Measurements from ENCODE around the gene IGF2R. TPM values are rescaled to one million over a fixed set of nuclear protein-coding genes. Genes with fewer than 3 reads are reported as not detected.

Gene IGF2R
- polyA plus RNA-seq, 1 donor (not counting 4 experiments of a cell fraction or from before 2014, with no cell fraction given) = 40.9 TPM

GRCh38 chr6:159953091-159953601, 15.7 kb upstream of the IGF2R start:
- no peaks in the 10 kb centered on the region for H3K4me1 ChIP-seq (ENCODE audit: control insufficient read depth, extremely low read depth, insufficient read depth, low read length)
- H2AFZ ChIP-seq (ENCODE audit: control insufficient read depth, low read length) = no peak overlapping the region
- no peak overlapping the region for H3K4me2 ChIP-seq (ENCODE audit: control insufficient read depth, extremely low read depth, insufficient read depth, low read depth, low read length)
- dilution Hi-C loops (cut with MboI; ENCODE audit: extremely low pct_ligation_motif_present, low sequenced_read_pairs) = no loop called here
- H3K36me3 ChIP-seq (ENCODE audit: control insufficient read depth in 2 of 2, extremely low read depth in 1 of 2, insufficient read depth in 2 of 2, low read length in 2 of 2) = no peaks in the 10 kb centered on the region
- FAIRE-seq (no peak), DNase-seq (ENCODE audit: low read depth, low spot score) (no peak)
- H3K79me2 ChIP-seq (ENCODE audit: control insufficient read depth, insufficient read depth, low read length) = no peaks in the 10 kb centered on the region
- no peak for TF ChIP-seq EZH2 (IDR thresholded peaks at IDR 0.05; ENCODE audit: low read length)
- TF ChIP-seq, protein P1, sequence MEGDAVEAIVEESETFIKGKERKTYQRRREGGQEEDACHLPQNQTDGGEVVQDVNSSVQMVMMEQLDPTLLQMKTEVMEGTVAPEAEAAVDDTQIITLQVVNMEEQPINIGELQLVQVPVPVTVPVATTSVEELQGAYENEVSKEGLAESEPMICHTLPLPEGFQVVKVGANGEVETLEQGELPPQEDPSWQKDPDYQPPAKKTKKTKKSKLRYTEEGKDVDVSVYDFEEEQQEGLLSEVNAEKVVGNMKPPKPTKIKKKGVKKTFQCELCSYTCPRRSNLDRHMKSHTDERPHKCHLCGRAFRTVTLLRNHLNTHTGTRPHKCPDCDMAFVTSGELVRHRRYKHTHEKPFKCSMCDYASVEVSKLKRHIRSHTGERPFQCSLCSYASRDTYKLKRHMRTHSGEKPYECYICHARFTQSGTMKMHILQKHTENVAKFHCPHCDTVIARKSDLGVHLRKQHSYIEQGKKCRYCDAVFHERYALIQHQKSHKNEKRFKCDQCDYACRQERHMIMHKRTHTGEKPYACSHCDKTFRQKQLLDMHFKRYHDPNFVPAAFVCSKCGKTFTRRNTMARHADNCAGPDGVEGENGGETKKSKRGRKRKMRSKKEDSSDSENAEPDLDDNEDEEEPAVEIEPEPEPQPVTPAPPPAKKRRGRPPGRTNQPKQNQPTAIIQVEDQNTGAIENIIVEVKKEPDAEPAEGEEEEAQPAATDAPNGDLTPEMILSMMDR (optimal IDR thresholded peaks at IDR 0.05 in 1 of 3, IDR thresholded peaks at IDR 0.05 in 1 of 3, conservative IDR thresholded peaks at IDR 0.05 in 1 of 3; ENCODE audit: extremely low read depth in 1 of 3, insufficient read depth in 2 of 3, low read length in 3 of 3) = no peak
- H3K4me3 ChIP-seq (ENCODE audit: control insufficient read depth in 2 of 3, extremely low read depth in 1 of 3, insufficient read depth in 2 of 3, low read depth in 1 of 3, low read length in 3 of 3) = no peak overlapping the region
- H3K9me1 ChIP-seq (ENCODE audit: control insufficient read depth, extremely low read depth, insufficient read depth, low read length) = no peaks in the 10 kb centered on the region
- H3K9ac ChIP-seq (ENCODE audit: control insufficient read depth, extremely low read depth, insufficient read depth, low read length) = no peak overlapping the region
- no peak overlapping the region for H3K27ac ChIP-seq (ENCODE audit: control insufficient read depth, insufficient read depth, low read length)
- H3K27me3 ChIP-seq (ENCODE audit: control insufficient read depth, extremely low read depth, insufficient read depth, low read length) = no peaks in the 10 kb centered on the region
- no peaks in the 10 kb centered on the region for H3K9me3 ChIP-seq (ENCODE audit: control insufficient read depth, low read depth, low read length)
- H4K20me1 ChIP-seq (ENCODE audit: control insufficient read depth, extremely low read depth, insufficient read depth, low read length) = no peaks in the 10 kb centered on the region

DNA sequence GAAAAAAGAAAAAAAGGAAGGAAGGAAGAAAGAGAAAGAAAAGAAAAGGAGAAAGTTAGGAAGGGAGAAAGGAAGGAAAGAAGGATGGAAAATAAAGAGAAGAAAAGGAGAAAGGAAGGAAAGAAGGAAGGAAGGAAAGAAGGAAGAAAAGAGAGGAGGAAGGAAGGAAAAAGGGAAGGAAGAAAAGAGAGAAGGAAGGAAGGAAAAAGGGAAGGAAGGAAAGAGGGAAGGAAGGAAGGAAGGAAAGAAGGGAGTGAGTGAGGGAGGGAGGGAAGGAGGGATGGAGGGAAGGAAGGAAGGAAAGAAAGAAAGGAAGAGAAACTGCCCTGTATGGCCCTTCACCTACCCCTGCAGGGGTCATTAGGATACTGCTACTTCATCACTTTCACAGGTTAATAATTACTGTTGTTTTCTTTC, 12.9 kb upstream of the IGF2R start:
- H2AFZ ChIP-seq (ENCODE audit: control insufficient read depth, low read length) = no peak overlapping the region
- H3K4me1 ChIP-seq (ENCODE audit: control insufficient read depth, extremely low read depth, insufficient read depth, low read length) = peaks cover 5% of the 10 kb centered on the region
- H3K9ac ChIP-seq (ENCODE audit: control insufficient read depth, extremely low read depth, insufficient read depth, low read length) = no peak overlapping the region
- dilution Hi-C loops (cut with MboI; ENCODE audit: extremely low pct_ligation_motif_present, low sequenced_read_pairs) = no loop called here
- TF ChIP-seq, protein P1 (optimal IDR thresholded peaks at IDR 0.05 in 1 of 3, IDR thresholded peaks at IDR 0.05 in 1 of 3, conservative IDR thresholded peaks at IDR 0.05 in 1 of 3; ENCODE audit: extremely low read depth in 1 of 3, insufficient read depth in 2 of 3, low read length in 3 of 3) = no peak
- TF ChIP-seq EZH2 (IDR thresholded peaks at IDR 0.05; ENCODE audit: low read length) = no peak
- H3K4me2 ChIP-seq (ENCODE audit: control insufficient read depth, extremely low read depth, insufficient read depth, low read depth, low read length) = no peak overlapping the region
- H3K27me3 ChIP-seq (ENCODE audit: control insufficient read depth, extremely low read depth, insufficient read depth, low read length) = no peaks in the 10 kb centered on the region
- H3K27ac ChIP-seq (ENCODE audit: control insufficient read depth, insufficient read depth, low read length) = no peak overlapping the region
- FAIRE-seq (no peak), DNase-seq (ENCODE audit: low read depth, low spot score) (no peak)
- H3K9me1 ChIP-seq (ENCODE audit: control insufficient read depth, extremely low read depth, insufficient read depth, low read length) = no peaks in the 10 kb centered on the region
- H3K4me3 ChIP-seq (ENCODE audit: control insufficient read depth in 2 of 3, extremely low read depth in 1 of 3, insufficient read depth in 2 of 3, low read depth in 1 of 3, low read length in 3 of 3) = no peak overlapping the region
- H3K9me3 ChIP-seq (ENCODE audit: control insufficient read depth, low read depth, low read length) = no peaks in the 10 kb centered on the region
- no peaks in the 10 kb centered on the region for H4K20me1 ChIP-seq (ENCODE audit: control insufficient read depth, extremely low read depth, insufficient read depth, low read length)
- no peaks in the 10 kb centered on the region for H3K36me3 ChIP-seq (ENCODE audit: control insufficient read depth in 2 of 2, extremely low read depth in 1 of 2, insufficient read depth in 2 of 2, low read length in 2 of 2)
- H3K79me2 ChIP-seq (ENCODE audit: control insufficient read depth, insufficient read depth, low read length) = no peaks in the 10 kb centered on the region

Measured in keratinocyte (primary cell).